AG10803 (cell line): ENCODE results near the gene THBS1.

Experiments used
- DNase-seq: peaks from one replicate; pipeline ENCODE4 v3.0.0; 2010; ENCODE audit warnings: low read depth
- H3K4me3 ChIP-seq: 2 replicates; pipeline ENCODE4 v1.5.1; 2011; ENCODE audit warnings: mild to moderate bottlenecking, low read length, control low read depth
- TF ChIP-seq, protein P1 (sequence below): conservative IDR thresholded peaks from 2 replicates; pipeline ENCODE4 v1.5.1; 2011; ENCODE audit warnings: mild to moderate bottlenecking, low read length, control low read depth, inconsistent platforms

THBS1 gene

DNA sequence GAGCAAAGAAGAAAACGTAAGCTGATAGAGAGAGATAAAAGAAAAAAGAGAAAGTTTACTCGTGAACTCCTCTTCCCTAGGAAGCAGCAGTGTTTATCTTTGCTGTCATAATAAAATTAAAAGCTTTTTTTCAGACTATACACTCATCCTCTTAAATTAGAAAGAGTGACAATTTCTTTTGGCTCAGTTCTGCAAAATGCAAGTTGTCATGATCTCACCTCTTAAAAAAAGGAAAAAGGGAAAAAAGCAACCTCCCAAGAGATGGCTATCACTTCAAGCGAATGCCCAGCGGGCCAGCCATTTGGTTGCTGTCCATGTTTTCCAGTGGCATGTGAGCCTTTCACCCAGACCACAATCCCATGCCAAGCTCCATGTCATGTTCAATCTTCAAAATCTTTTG, 7.0 kb upstream of the THBS1 start:
- peak; percentile 73 for DNase-seq
- TF ChIP-seq, protein P1, sequence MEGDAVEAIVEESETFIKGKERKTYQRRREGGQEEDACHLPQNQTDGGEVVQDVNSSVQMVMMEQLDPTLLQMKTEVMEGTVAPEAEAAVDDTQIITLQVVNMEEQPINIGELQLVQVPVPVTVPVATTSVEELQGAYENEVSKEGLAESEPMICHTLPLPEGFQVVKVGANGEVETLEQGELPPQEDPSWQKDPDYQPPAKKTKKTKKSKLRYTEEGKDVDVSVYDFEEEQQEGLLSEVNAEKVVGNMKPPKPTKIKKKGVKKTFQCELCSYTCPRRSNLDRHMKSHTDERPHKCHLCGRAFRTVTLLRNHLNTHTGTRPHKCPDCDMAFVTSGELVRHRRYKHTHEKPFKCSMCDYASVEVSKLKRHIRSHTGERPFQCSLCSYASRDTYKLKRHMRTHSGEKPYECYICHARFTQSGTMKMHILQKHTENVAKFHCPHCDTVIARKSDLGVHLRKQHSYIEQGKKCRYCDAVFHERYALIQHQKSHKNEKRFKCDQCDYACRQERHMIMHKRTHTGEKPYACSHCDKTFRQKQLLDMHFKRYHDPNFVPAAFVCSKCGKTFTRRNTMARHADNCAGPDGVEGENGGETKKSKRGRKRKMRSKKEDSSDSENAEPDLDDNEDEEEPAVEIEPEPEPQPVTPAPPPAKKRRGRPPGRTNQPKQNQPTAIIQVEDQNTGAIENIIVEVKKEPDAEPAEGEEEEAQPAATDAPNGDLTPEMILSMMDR = no peak
- H3K4me3 ChIP-seq = no peak overlapping the region

GRCh38 chr15:39574427-39574826, 6.5 kb upstream of the THBS1 start:
- H3K4me3 ChIP-seq = no peak overlapping the region
- TF ChIP-seq, protein P1 = no peak
- peak; percentile 96 for DNase-seq

- H3K4me3 ChIP-seq = no peak overlapping the region
- TF ChIP-seq, protein P1 = no peak
- no peak for DNase-seq
Observed at GRCh38 chr15:39575180-39575579, 5.7 kb upstream of the THBS1 start.

DNA sequence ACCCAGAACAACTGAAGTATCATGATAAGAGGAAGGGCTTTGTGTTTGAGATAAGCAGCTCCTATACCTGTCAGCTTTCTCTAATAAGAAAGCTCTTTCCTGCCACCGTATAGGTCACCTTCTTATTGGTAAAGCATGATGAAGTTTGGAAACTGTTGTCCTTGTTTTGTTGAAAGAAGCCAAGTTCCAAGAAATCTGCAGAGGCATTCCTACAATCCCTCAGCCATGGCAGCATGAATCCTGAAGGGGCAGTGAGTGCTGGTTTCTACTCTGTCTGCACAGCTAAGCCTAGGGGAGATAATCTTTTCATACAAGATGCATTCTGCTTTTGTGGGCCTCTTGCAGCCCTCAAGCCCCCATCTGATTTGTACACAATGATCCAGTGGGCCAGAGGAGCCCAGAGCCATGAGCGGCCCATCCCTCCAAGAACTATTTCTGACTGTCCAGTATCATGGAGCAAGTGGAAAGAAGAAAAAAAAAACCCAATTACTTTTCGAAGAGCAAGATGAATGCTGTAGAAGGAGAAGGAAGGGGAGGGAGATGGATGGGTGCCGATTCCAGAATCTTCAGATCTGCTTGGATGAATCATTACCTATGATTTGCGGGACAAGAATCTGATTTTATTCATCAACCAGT, 1.9 kb upstream of the THBS1 start:
- H3K4me3 ChIP-seq = peak overlapping the region; percentile 57
- TF ChIP-seq, protein P1 = peak; percentile 58
- peak; percentile 69 for DNase-seq

DNA sequence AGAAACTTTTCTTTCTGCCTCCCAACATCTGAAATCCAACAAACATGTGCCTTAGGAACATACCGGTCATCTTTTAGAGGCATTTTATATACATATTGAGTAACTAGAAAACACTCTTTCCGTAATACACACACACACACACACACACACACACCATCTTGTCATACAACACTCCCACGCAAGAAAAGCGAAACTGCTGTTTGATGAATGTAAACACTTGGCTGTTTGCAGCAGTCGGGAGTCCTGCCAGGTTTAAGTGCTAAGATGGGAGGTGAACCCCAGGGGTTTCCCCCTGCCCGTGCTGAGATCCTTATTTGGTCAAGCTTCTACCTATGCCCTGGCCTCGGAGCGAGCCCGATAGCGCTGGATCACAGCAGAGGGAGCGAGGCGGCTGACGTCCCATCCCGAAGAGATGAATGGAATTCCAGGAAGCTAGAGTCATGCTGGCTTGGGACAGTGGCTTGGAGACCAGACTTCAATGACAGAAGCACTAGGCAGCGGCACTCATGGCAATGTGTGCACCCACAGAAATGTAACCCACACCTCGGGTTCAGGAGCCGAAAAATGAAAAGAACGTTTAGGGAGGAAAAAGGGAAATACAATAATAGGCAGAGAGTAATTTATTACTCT, 1.3 kb upstream of the THBS1 start:
- TF ChIP-seq, protein P1 = no peak
- DNase-seq = peak; percentile 100
- H3K4me3 ChIP-seq = peak overlapping the region; percentile 57

- TF ChIP-seq, protein P1 = peak; percentile 69
- no peak for DNase-seq
- peak overlapping the region; percentile 60 for H3K4me3 ChIP-seq
Observed at GRCh38 chr15:39580117-39580484, 778 bp upstream of the THBS1 start.

- peak overlapping the region; percentile 87 for H3K4me3 ChIP-seq
- no peak for DNase-seq
Observed at GRCh38 chr15:39581242-39581792, 438 bp downstream of the THBS1 start.

More at GRCh38 chr15:39581242-39581792, 438 bp downstream of the THBS1 start:
- TF ChIP-seq, protein P1 = no peak
